ENCODE data around the gene EIF5AL1.
"Not testable (repeated sequence)": the region's sequence is repeated elsewhere in the genome, so short reads cannot be mapped to it uniquely, and the experiment has no call there.

- not testable (repeated sequence) for TF ChIP-seq POLR2A (IDR thresholded peaks at IDR 0.05; ENCODE audit: control extremely low read depth in 1 of 2, low read depth in 2 of 2, low read length in 2 of 2); USF2 (IDR thresholded peaks at IDR 0.05; ENCODE audit: low read length); SP1 (IDR thresholded peaks at IDR 0.05; ENCODE audit: low read depth, low read length); CTCF (IDR thresholded peaks at IDR 0.05; ENCODE audit: control extremely low read depth in 1 of 3, insufficient read depth in 1 of 3, low read depth in 1 of 3, low read length in 3 of 3); EZH2 (IDR thresholded peaks at IDR 0.05; ENCODE audit: low read depth, low read length, severe bottlenecking); CBX5 (IDR thresholded peaks at IDR 0.05; ENCODE audit: low read depth, low read length); TAF1 (IDR thresholded peaks at IDR 0.05; ENCODE audit: low read depth, low read length); ZNF274 (IDR thresholded peaks at IDR 0.05; ENCODE audit: borderline replicate concordance, extremely low read depth, low read length); EP300 (IDR thresholded peaks at IDR 0.05; ENCODE audit: borderline replicate concordance in 1 of 2, low read depth in 2 of 2, low read length in 2 of 2); JUND (IDR thresholded peaks at IDR 0.05; ENCODE audit: low read length); POLR2AphosphoS5 (IDR thresholded peaks at IDR 0.05; ENCODE audit: low read depth, low read length); RAD21 (IDR thresholded peaks at IDR 0.05 in 1 of 2, conservative IDR thresholded peaks at IDR 0.05 in 1 of 2; ENCODE audit: low read depth in 2 of 2, low read length in 2 of 2); CEBPB (IDR thresholded peaks at IDR 0.05; ENCODE audit: low read depth, low read length)
These were observed 9.4 kb downstream of the EIF5AL1 start for GRCh38 chr10:79521751-79522150.
